H1 (cell line): ENCODE data around the gene ACBD4. TPM values are rescaled to one million over a fixed set of nuclear protein-coding genes. Genes with fewer than 3 reads are reported as not detected.

ENCODE experiments used
- polyA plus RNA-seq, 7 experiments: library from polyadenylated mRNA; depleted of rRNA in 3 of 7; stranded (reverse) in 5 of 7; unstranded in 2 of 7; fragments of >200 nt in 5 of 7; fragments of 200-250 nt in 2 of 7; gene quantifications; 1 replicate in 5 of 7; 2 replicates in 1 of 7; 4 replicates in 1 of 7; pipeline versions ENCODE4 v1.2.1 to v1.2.3, GENCODE V29; 2011 to 2013; ENCODE audit warnings: missing spikeins in 2 of 7, mixed read lengths in 2 of 7
- total RNA-seq: library from RNA; stranded (reverse); fragmentation: NEBNext Ultra II Directional; extraction: Animal tissue kit (Norgen Biotek cat#: 25700); gene quantifications from 2 replicates; pipeline ENCODE4 v1.2.1, GENCODE V29; 2021
- TF ChIP-seq, protein P1 (sequence below): fragments of 300-600 bp; sonication (generic); IDR thresholded peaks from 2 replicates; pipeline ENCODE4 v1.7.1; 2012; ENCODE audit warnings: low read length, moderate library complexity, mild to moderate bottlenecking, inconsistent platforms; ENCODE audit not compliant: insufficient replicate concordance

Gene ACBD4
- total and polyA plus RNA-seq, 2 of the 8 experiments (the other 6 are each of a cell fraction or from before 2014, with no cell fraction given): 7.3 to 10.7 TPM

- TF ChIP-seq, protein P1, sequence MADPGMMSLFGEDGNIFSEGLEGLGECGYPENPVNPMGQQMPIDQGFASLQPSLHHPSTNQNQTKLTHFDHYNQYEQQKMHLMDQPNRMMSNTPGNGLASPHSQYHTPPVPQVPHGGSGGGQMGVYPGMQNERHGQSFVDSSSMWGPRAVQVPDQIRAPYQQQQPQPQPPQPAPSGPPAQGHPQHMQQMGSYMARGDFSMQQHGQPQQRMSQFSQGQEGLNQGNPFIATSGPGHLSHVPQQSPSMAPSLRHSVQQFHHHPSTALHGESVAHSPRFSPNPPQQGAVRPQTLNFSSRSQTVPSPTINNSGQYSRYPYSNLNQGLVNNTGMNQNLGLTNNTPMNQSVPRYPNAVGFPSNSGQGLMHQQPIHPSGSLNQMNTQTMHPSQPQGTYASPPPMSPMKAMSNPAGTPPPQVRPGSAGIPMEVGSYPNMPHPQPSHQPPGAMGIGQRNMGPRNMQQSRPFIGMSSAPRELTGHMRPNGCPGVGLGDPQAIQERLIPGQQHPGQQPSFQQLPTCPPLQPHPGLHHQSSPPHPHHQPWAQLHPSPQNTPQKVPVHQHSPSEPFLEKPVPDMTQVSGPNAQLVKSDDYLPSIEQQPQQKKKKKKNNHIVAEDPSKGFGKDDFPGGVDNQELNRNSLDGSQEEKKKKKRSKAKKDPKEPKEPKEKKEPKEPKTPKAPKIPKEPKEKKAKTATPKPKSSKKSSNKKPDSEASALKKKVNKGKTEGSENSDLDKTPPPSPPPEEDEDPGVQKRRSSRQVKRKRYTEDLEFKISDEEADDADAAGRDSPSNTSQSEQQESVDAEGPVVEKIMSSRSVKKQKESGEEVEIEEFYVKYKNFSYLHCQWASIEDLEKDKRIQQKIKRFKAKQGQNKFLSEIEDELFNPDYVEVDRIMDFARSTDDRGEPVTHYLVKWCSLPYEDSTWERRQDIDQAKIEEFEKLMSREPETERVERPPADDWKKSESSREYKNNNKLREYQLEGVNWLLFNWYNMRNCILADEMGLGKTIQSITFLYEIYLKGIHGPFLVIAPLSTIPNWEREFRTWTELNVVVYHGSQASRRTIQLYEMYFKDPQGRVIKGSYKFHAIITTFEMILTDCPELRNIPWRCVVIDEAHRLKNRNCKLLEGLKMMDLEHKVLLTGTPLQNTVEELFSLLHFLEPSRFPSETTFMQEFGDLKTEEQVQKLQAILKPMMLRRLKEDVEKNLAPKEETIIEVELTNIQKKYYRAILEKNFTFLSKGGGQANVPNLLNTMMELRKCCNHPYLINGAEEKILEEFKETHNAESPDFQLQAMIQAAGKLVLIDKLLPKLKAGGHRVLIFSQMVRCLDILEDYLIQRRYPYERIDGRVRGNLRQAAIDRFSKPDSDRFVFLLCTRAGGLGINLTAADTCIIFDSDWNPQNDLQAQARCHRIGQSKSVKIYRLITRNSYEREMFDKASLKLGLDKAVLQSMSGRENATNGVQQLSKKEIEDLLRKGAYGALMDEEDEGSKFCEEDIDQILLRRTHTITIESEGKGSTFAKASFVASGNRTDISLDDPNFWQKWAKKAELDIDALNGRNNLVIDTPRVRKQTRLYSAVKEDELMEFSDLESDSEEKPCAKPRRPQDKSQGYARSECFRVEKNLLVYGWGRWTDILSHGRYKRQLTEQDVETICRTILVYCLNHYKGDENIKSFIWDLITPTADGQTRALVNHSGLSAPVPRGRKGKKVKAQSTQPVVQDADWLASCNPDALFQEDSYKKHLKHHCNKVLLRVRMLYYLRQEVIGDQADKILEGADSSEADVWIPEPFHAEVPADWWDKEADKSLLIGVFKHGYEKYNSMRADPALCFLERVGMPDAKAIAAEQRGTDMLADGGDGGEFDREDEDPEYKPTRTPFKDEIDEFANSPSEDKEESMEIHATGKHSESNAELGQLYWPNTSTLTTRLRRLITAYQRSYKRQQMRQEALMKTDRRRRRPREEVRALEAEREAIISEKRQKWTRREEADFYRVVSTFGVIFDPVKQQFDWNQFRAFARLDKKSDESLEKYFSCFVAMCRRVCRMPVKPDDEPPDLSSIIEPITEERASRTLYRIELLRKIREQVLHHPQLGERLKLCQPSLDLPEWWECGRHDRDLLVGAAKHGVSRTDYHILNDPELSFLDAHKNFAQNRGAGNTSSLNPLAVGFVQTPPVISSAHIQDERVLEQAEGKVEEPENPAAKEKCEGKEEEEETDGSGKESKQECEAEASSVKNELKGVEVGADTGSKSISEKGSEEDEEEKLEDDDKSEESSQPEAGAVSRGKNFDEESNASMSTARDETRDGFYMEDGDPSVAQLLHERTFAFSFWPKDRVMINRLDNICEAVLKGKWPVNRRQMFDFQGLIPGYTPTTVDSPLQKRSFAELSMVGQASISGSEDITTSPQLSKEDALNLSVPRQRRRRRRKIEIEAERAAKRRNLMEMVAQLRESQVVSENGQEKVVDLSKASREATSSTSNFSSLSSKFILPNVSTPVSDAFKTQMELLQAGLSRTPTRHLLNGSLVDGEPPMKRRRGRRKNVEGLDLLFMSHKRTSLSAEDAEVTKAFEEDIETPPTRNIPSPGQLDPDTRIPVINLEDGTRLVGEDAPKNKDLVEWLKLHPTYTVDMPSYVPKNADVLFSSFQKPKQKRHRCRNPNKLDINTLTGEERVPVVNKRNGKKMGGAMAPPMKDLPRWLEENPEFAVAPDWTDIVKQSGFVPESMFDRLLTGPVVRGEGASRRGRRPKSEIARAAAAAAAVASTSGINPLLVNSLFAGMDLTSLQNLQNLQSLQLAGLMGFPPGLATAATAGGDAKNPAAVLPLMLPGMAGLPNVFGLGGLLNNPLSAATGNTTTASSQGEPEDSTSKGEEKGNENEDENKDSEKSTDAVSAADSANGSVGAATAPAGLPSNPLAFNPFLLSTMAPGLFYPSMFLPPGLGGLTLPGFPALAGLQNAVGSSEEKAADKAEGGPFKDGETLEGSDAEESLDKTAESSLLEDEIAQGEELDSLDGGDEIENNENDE: no peak
- TF ChIP-seq, all 59 proteins: peak for 0
These were observed 18.2 kb upstream of the ACBD4 start (continued) for GRCh38 chr17:45117334-45117733.
